Globus pallidus (tissue), 1 donor: ENCODE results near the gene CEP72.
A peak's percentile ranks its signal among the peaks of the same experiment; 100 is the strongest.
"Not testable (repeated sequence)": the region's sequence is repeated elsewhere in the genome, so short reads cannot be mapped to it uniquely, and the experiment has no call there.

Experiments
- DNase-seq: peaks from one replicate; pipeline ENCODE4 v3.0.0-alpha.2; 2015; ENCODE audit warnings: low spot score

CEP72 gene

GRCh38 chr5:611731-612486 is at the start of gene CEP72:
CEP72 (plus strand) TSS chr5:612340; CDS start chr5:612362, 22 bp downstream.
- DNase-seq, result peak; percentile 86

GRCh38 chr5:565782-566440 is 46.2 kb upstream of the CEP72 start:
- DNase-seq, result no peak

GRCh38 chr5:566636-567309 is 45.4 kb upstream of the CEP72 start:
- no peak for DNase-seq

GRCh38 chr5:567664-568060 is 44.5 kb upstream of the CEP72 start:
- no peak for DNase-seq

- DNase-seq, result no peak
Observed at GRCh38 chr5:568061-568781, 43.9 kb upstream of the CEP72 start.

GRCh38 chr5:568809-569208 is 43.3 kb upstream of the CEP72 start:
- DNase-seq, result no peak

GRCh38 chr5:569358-569867 is 42.7 kb upstream of the CEP72 start:
- DNase-seq, result no peak

GRCh38 chr5:569868-570361 is 42.2 kb upstream of the CEP72 start:
- DNase-seq, result no peak

- DNase-seq, result no peak
Observed at GRCh38 chr5:570446-570845, 41.7 kb upstream of the CEP72 start.

GRCh38 chr5:570886-571285 is 41.3 kb upstream of the CEP72 start:
- DNase-seq, result no peak

- DNase-seq, result no peak
Observed at GRCh38 chr5:571791-572190, 40.3 kb upstream of the CEP72 start.

- DNase-seq, result no peak
Observed at GRCh38 chr5:572398-573019, 39.6 kb upstream of the CEP72 start.

GRCh38 chr5:573206-573605 is 38.9 kb upstream of the CEP72 start:
- no peak for DNase-seq

GRCh38 chr5:573976-574375 is 38.2 kb upstream of the CEP72 start:
- no peak for DNase-seq

GRCh38 chr5:574906-575305 is 37.2 kb upstream of the CEP72 start:
- no peak for DNase-seq

GRCh38 chr5:575636-576035 is 36.5 kb upstream of the CEP72 start:
- no peak for DNase-seq

- not testable (repeated sequence) for DNase-seq
Observed at GRCh38 chr5:577214-577613, 34.9 kb upstream of the CEP72 start.

- no peak for DNase-seq
Observed at GRCh38 chr5:577800-578199, 34.3 kb upstream of the CEP72 start.

- no peak for DNase-seq
Observed at GRCh38 chr5:579211-579610, 32.9 kb upstream of the CEP72 start.

- no peak for DNase-seq
Observed at GRCh38 chr5:579746-580366, 32.3 kb upstream of the CEP72 start.

GRCh38 chr5:580436-580835 is 31.7 kb upstream of the CEP72 start:
- no peak for DNase-seq
